ENCODE results near the gene ATP6V0B.

- no peak for TF ChIP-seq CTCF (IDR thresholded peaks at IDR 0.05)
- TF ChIP-seq POLR2A (IDR thresholded peaks at IDR 0.05) = no peak
These were observed 44.4 kb upstream of the ATP6V0B start for GRCh38 chr1:43930168-43930948.

Data from lower leg skin (tissue), 3 donors.